ENCODE measurements around the gene ICE2. TPM values are rescaled to one million over a fixed set of nuclear protein-coding genes. Genes with fewer than 3 reads are reported as not detected.

The ICE2 gene
- total and polyA plus RNA-seq, 3 experiments from 2014 or later: 51.7 to 59.5 (median 57.5) TPM

- peaks cover 47 to 73% (median 69%) of the 10 kb centered on the region in 3 donors for H3K4me1 Mint-ChIP-seq
- peaks cover 0 to 2% of the 10 kb centered on the region in 2 donors for H3K27me3 Mint-ChIP-seq
- Histone ChIP-seq H3K27ac (ENCODE audit: low read depth, low read length) (peak overlapping the region; percentile 93), H3K4me3 (ENCODE audit: low read length) (peak overlapping the region; percentile 92), H3K9me3 (ENCODE audit: low read length) (no peaks in the 10 kb centered on the region), H3K36me3 (ENCODE audit: insufficient read depth, low read length) (no peaks in the 10 kb centered on the region), H3K27me3 (ENCODE audit: insufficient read depth, low read length, poor library complexity, severe bottlenecking) (no peaks in the 10 kb centered on the region), H3K4me1 (ENCODE audit: insufficient read depth, low read length) (peaks cover 35% of the 10 kb centered on the region)
- POLR2A ChIA-PET: interaction anchor here (0.5 to 2.8 kb wide), 4 partner anchors 80 to 124 kb away, joined by 3 to 10 read pairs (median 6); partner anchors contain the start of gene ANXA2
- H3K36me3 Mint-ChIP-seq: peaks cover 5 to 44% (median 8%) of the 10 kb centered on the region in 3 donors
- no peaks in the 10 kb centered on the region for H3K9me3 Mint-ChIP-seq
- CTCF ChIA-PET: interaction anchor here (1.2 to 1.4 kb wide), 4 partner anchors 16 to 119 kb away, joined by 3 to 4 read pairs (median 4); no protein-coding TSS in a partner anchor
- peak overlapping the region; percentile 94 to 99 (median 96) for H3K4me3 Mint-ChIP-seq
- peak overlapping the region; percentile 96 to 100 (median 98) for H3K27ac Mint-ChIP-seq
- DNase-seq: peak in 1 of 5 donors; percentile 5
These were observed 901 bp downstream of the ICE2 start for GRCh38 chr15:60477916-60478565.

GRCh38 chr15:60477164-60477563 is 1.8 kb downstream of the ICE2 start:
- ChIA-PET POLR2A (interaction anchor here (2.8 kb wide), 1 partner anchor 79 kb away, joined by 9 read pairs; the partner anchor contains the start of gene ANXA2), CTCF (interaction anchor here (1.3 kb wide), 1 partner anchor 118 kb away, joined by 4 read pairs; no protein-coding TSS in a partner anchor)
- no peaks in the 10 kb centered on the region for H3K9me3 ChIP-seq (ENCODE audit: low read length)
- H3K4me1 ChIP-seq (ENCODE audit: insufficient read depth, low read length): peaks cover 35% of the 10 kb centered on the region
- no peaks in the 10 kb centered on the region for H3K9me3 Mint-ChIP-seq
- no peak for DNase-seq
- no peak overlapping the region for H3K27ac ChIP-seq (ENCODE audit: low read depth, low read length)
- no peak overlapping the region for H3K4me3 ChIP-seq (ENCODE audit: low read length)
- H3K27ac Mint-ChIP-seq: peak overlapping the region in 3 of 8 donors; percentile 6 to 98 (median 97)
- peaks cover 48 to 77% (median 74%) of the 10 kb centered on the region in 3 donors for H3K4me1 Mint-ChIP-seq
- no peaks in the 10 kb centered on the region for H3K36me3 ChIP-seq (ENCODE audit: insufficient read depth, low read length)
- peaks cover 0 to 2% of the 10 kb centered on the region in 2 donors for H3K27me3 Mint-ChIP-seq
- H3K27me3 ChIP-seq (ENCODE audit: insufficient read depth, low read length, poor library complexity, severe bottlenecking): no peaks in the 10 kb centered on the region
- peak overlapping the region in 4 of 7 donors; percentile 20 to 99 (median 96) for H3K4me3 Mint-ChIP-seq
- peaks cover 5 to 49% (median 11%) of the 10 kb centered on the region in 3 donors for H3K36me3 Mint-ChIP-seq

- no peaks in the 10 kb centered on the region for H3K27me3 ChIP-seq (ENCODE audit: insufficient read depth, low read length, poor library complexity, severe bottlenecking)
- no peak overlapping the region for H3K27ac ChIP-seq (ENCODE audit: low read depth, low read length)
- Mint-ChIP-seq H3K27me3 (peaks cover 0 to 2% of the 10 kb centered on the region in 2 donors), H3K4me3 (peak overlapping the region in 2 of 7 donors; percentile 20 to 35), H3K27ac (peak overlapping the region in 1 of 8 donors; percentile 7), H3K9me3 (no peaks in the 10 kb centered on the region), H3K4me1 (peaks cover 48 to 75% (median 72%) of the 10 kb centered on the region in 3 donors), H3K36me3 (peaks cover 5 to 49% (median 8%) of the 10 kb centered on the region in 3 donors)
- no peaks in the 10 kb centered on the region for H3K36me3 ChIP-seq (ENCODE audit: insufficient read depth, low read length)
- CTCF ChIA-PET: no interaction called here
- no peak overlapping the region for H3K4me3 ChIP-seq (ENCODE audit: low read length)
- H3K4me1 ChIP-seq (ENCODE audit: insufficient read depth, low read length): peaks cover 35% of the 10 kb centered on the region
- POLR2A ChIA-PET: no interaction called here
- DNase-seq: no peak
- no peaks in the 10 kb centered on the region for H3K9me3 ChIP-seq (ENCODE audit: low read length)
These were observed 2.2 kb downstream of the ICE2 start for GRCh38 chr15:60476713-60477112.

DNA sequence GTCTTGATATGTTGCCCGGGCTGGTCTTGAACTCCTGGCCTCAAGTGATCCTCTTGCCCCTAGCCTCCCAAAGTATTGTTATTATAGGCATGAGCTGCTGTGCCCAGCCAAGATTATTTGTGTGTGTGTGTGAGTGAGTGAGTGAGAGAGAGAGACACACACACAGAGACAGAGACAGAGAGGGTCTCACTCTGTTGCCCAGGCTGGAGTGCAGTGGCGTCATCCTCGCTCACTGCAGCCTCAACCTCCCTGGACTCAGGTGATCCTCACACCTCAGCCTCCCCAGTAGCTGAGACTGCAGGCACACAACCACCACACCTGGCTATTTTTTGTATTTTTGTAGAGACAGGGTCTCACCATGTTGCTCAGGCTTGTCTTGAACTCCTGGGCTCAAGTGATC is 5.8 kb downstream of the ICE2 start:
- ChIA-PET POLR2A (no interaction called here), CTCF (no interaction called here)
- no peak overlapping the region for H3K27ac ChIP-seq (ENCODE audit: low read depth, low read length)
- no peak for DNase-seq
- H3K27me3 ChIP-seq (ENCODE audit: insufficient read depth, low read length, poor library complexity, severe bottlenecking): no peaks in the 10 kb centered on the region
- H3K4me1 Mint-ChIP-seq: peaks cover 37 to 67% (median 67%) of the 10 kb centered on the region in 3 donors
- H3K9me3 Mint-ChIP-seq: no peaks in the 10 kb centered on the region
- H3K4me1 ChIP-seq (ENCODE audit: insufficient read depth, low read length): peaks cover 20% of the 10 kb centered on the region
- H3K27me3 Mint-ChIP-seq: no peaks in the 10 kb centered on the region
- peaks cover 14 to 62% (median 25%) of the 10 kb centered on the region in 3 donors for H3K36me3 Mint-ChIP-seq
- H3K27ac Mint-ChIP-seq: peak overlapping the region in 1 of 8 donors; percentile 56
- H3K4me3 ChIP-seq (ENCODE audit: low read length): no peak overlapping the region
- no peaks in the 10 kb centered on the region for H3K9me3 ChIP-seq (ENCODE audit: low read length)
- peaks cover 2% of the 10 kb centered on the region for H3K36me3 ChIP-seq (ENCODE audit: insufficient read depth, low read length)
- no peak overlapping the region for H3K4me3 Mint-ChIP-seq

GRCh38 chr15:60471314-60471713 is 7.6 kb downstream of the ICE2 start:
- peaks cover 4% of the 10 kb centered on the region for H3K36me3 ChIP-seq (ENCODE audit: insufficient read depth, low read length)
- ChIA-PET CTCF (no interaction called here), POLR2A (no interaction called here)
- H3K4me3 Mint-ChIP-seq: no peak overlapping the region
- peaks cover 22 to 49% (median 48%) of the 10 kb centered on the region in 3 donors for H3K4me1 Mint-ChIP-seq
- H3K27me3 Mint-ChIP-seq: no peaks in the 10 kb centered on the region
- no peak for DNase-seq
- H3K4me1 ChIP-seq (ENCODE audit: insufficient read depth, low read length): peaks cover 2% of the 10 kb centered on the region
- no peaks in the 10 kb centered on the region for H3K9me3 Mint-ChIP-seq
- no peak overlapping the region for H3K4me3 ChIP-seq (ENCODE audit: low read length)
- H3K9me3 ChIP-seq (ENCODE audit: low read length): no peaks in the 10 kb centered on the region
- H3K27ac ChIP-seq (ENCODE audit: low read depth, low read length): no peak overlapping the region
- H3K27me3 ChIP-seq (ENCODE audit: insufficient read depth, low read length, poor library complexity, severe bottlenecking): no peaks in the 10 kb centered on the region
- peaks cover 14 to 68% (median 26%) of the 10 kb centered on the region in 3 donors for H3K36me3 Mint-ChIP-seq
- no peak overlapping the region for H3K27ac Mint-ChIP-seq

DNA sequence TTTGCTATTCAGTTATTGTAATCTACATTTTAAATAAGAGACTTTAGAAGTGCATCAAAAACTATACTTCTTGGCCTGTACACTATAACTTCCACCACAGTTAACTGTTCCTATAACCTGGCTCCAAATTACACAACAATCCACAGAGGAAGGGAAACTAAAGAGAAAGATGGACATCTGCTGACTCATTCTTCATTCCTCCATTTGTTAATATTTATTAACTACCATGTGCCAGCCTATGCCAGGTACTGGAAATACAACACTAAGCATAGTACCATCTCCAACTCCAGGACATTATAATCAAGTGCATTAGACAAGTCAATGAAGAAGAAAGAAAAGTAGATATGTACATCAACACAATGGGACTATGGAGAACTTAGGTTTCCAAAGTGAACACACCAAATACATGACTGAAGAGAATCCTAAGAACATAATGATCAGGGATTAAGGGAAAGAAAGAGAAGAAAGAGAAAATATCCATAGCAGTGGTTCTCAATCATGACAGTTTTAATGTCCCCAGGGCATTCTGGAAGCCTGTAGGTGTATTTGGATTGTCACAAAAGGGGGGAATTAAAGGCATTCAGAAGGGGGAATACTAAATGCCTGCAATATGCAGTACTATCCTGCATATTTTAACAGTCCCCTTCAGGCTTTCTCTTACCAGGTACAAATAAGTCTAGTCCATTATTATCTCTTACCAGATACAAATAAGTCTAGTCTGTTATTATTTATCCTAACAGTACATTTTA is 8.9 kb downstream of the ICE2 start:
- peaks cover 13 to 72% (median 28%) of the 10 kb centered on the region in 3 donors for H3K36me3 Mint-ChIP-seq
- no peaks in the 10 kb centered on the region for H3K27me3 ChIP-seq (ENCODE audit: insufficient read depth, low read length, poor library complexity, severe bottlenecking)
- no peaks in the 10 kb centered on the region for H3K9me3 Mint-ChIP-seq
- no peak for DNase-seq
- no peak overlapping the region for H3K4me3 ChIP-seq (ENCODE audit: low read length)
- CTCF ChIA-PET: no interaction called here
- no peak overlapping the region for H3K27ac ChIP-seq (ENCODE audit: low read depth, low read length)
- H3K27ac Mint-ChIP-seq: peak overlapping the region in 2 of 8 donors; percentile 3 to 26
- H3K9me3 ChIP-seq (ENCODE audit: low read length): no peaks in the 10 kb centered on the region
- peaks cover 4% of the 10 kb centered on the region for H3K36me3 ChIP-seq (ENCODE audit: insufficient read depth, low read length)
- POLR2A ChIA-PET: no interaction called here
- H3K4me3 Mint-ChIP-seq: no peak overlapping the region
- H3K4me1 Mint-ChIP-seq: peaks cover 17 to 40% (median 40%) of the 10 kb centered on the region in 3 donors
- no peaks in the 10 kb centered on the region for H3K4me1 ChIP-seq (ENCODE audit: insufficient read depth, low read length)
- H3K27me3 Mint-ChIP-seq: no peaks in the 10 kb centered on the region

- H3K4me3 Mint-ChIP-seq: no peak overlapping the region
- ChIA-PET CTCF (interaction anchor here (1.3 kb wide), 1 partner anchor 105 kb away, joined by 4 read pairs; no protein-coding TSS in a partner anchor), POLR2A (no interaction called here)
- peak overlapping the region in 1 of 8 donors; percentile 71 for H3K27ac Mint-ChIP-seq
- no peaks in the 10 kb centered on the region for H3K27me3 Mint-ChIP-seq
- peaks cover 8 to 76% (median 29%) of the 10 kb centered on the region in 3 donors for H3K36me3 Mint-ChIP-seq
- Histone ChIP-seq H3K4me3 (ENCODE audit: low read length) (no peak overlapping the region), H3K27me3 (ENCODE audit: insufficient read depth, low read length, poor library complexity, severe bottlenecking) (no peaks in the 10 kb centered on the region), H3K9me3 (ENCODE audit: low read length) (no peaks in the 10 kb centered on the region), H3K36me3 (ENCODE audit: insufficient read depth, low read length) (peaks cover 4% of the 10 kb centered on the region), H3K27ac (ENCODE audit: low read depth, low read length) (no peak overlapping the region), H3K4me1 (ENCODE audit: insufficient read depth, low read length) (no peaks in the 10 kb centered on the region)
- H3K4me1 Mint-ChIP-seq: peaks cover 5 to 8% (median 8%) of the 10 kb centered on the region in 3 donors
- no peaks in the 10 kb centered on the region for H3K9me3 Mint-ChIP-seq
- no peak for DNase-seq
These were observed 13.9 kb downstream of the ICE2 start for GRCh38 chr15:60464836-60465630.
